A549 (cell line): ENCODE measurements around the gene TRIM65. TPM values are rescaled to one million over a fixed set of nuclear protein-coding genes. Genes with fewer than 3 reads are reported as not detected.
"Not testable (repeated sequence)": the region's sequence is repeated elsewhere in the genome, so short reads cannot be mapped to it uniquely, and the experiment has no call there.

Experiments used
- ATAC-seq, 2 experiments: fragments of 200-7000 bp in 1 of 2; fragments of >200 bp in 1 of 2; cut with Nextera tagmentation in 1 of 2; cut with Tn5 transposase in 1 of 2; 3 replicates each; pipeline versions ENCODE4 v1.8.0 to v1.9.1; 2018 to 2020; ENCODE audit warnings: mild to moderate bottlenecking in 1 of 2, moderate library complexity in 1 of 2
- CTCF ChIA-PET: fragments of 300-600 bp; sonication (Branson Sonifier 250); formaldehyde crosslinking; extraction: SDS; loops from one replicate; lab custom pipeline; 2021; ENCODE audit warnings: antibody characterized with exemption, inconsistent platforms; lab: Yijun Ruan, JAX
- POLR2A ChIA-PET: fragments of 350-600 bp; formaldehyde crosslinking; extraction: SDS; loops from one replicate; lab custom pipeline; 2021; ENCODE audit warnings: antibody characterized with exemption, inconsistent platforms; lab: Yijun Ruan, JAX
- DNase-seq, 2 experiments: peaks; one replicate each; pipeline versions ENCODE4 v3.0.0 to v3.0.0-alpha.2; 2011 to 2016; ENCODE audit warnings: low read depth in 1 of 2, low spot score in 1 of 2
- FAIRE-seq: peaks from 2 replicates; lab custom pipeline; 2011; peaks lifted over from hg19 to GRCh38; lab: Jason Lieb, UNC
- H3K27ac ChIP-seq, 2 experiments: fragments of >200 bp; sonication (Bioruptor Twin); formaldehyde crosslinking; 3 replicates each; pipeline ENCODE4 v1.5.1; 2016 to 2017
- H3K4me1 ChIP-seq: fragments of >200 bp; sonication (Bioruptor Twin); formaldehyde crosslinking; 3 replicates; pipeline ENCODE4 v1.6.1; 2016
- H3K4me2 ChIP-seq: fragments of >200 bp; sonication (Bioruptor Twin); formaldehyde crosslinking; 3 replicates; pipeline ENCODE4 v1.6.1; 2016
- H3K4me3 ChIP-seq: fragments of >200 bp; sonication (Bioruptor Twin); formaldehyde crosslinking; 3 replicates; pipeline ENCODE4 v1.5.1; 2016
- H3K9me3 ChIP-seq: fragments of >200 bp; sonication (Bioruptor Twin); formaldehyde crosslinking; 3 replicates; pipeline ENCODE4 v1.6.1; 2016
- ESRRA ChIP-seq: fragments of 150-350 bp; IDR thresholded peaks from 2 replicates; pipeline ENCODE4 v1.6.1; 2014; ENCODE audit warnings: mild to moderate bottlenecking, low read length, borderline replicate concordance
- FOSL2 ChIP-seq, 2 experiments: fragments of 450-650 bp in 1 of 2; fragments of >200 bp in 1 of 2; sonication (Bioruptor Twin) in 1 of 2; formaldehyde crosslinking; IDR thresholded peaks; 2 replicates each; pipeline versions ENCODE4 v1.5.0 to v1.6.1; 2016 to 2020; ENCODE audit warnings: mild to moderate bottlenecking in 1 of 2, moderate library complexity in 1 of 2
- MAX ChIP-seq: IDR thresholded peaks from 2 replicates; pipeline ENCODE4 v1.6.1; 2012
- MAZ ChIP-seq: fragments of 150-350 bp; IDR thresholded peaks from 2 replicates; pipeline ENCODE4 v1.6.1; 2014; ENCODE audit warnings: antibody characterized with exemption, low read depth, low read length, borderline replicate concordance
- PBX3 ChIP-seq: IDR thresholded peaks from 2 replicates; pipeline ENCODE4 v1.6.1; 2012
- POLR2A ChIP-seq: IDR thresholded peaks from 2 replicates; pipeline ENCODE4 v1.6.1; 2012; ENCODE audit warnings: mild to moderate bottlenecking, low read length
- POLR2AphosphoS2 ChIP-seq: conservative IDR thresholded peaks from 2 replicates; pipeline ENCODE4 v1.6.1; 2012; ENCODE audit warnings: low read length, improper control_type of control experiment, inconsistent platforms
- ZC3H11A ChIP-seq: fragments of 450-650 bp; IDR thresholded peaks from 2 replicates; pipeline ENCODE4 v1.6.1; 2014; ENCODE audit warnings: antibody characterized with exemption, mild to moderate bottlenecking
- WGBS: methylation state at CpG from one replicate; pipeline ENCODE4 v1.1.6; 2017; ENCODE audit errors: missing lambda C conversion rate; 5-methylcytosine and 5-hydroxymethylcytosine counted together
- polyA plus RNA-seq, 4 experiments: library from polyadenylated mRNA; depleted of rRNA in 3 of 4; stranded (reverse); fragments of >200 nt; fragmentation: RNase III in 1 of 4; extraction: RNeasy Plus Mini Kit Qiagen cat#74134 plus additional on column Dnase treatment in 1 of 4; gene quantifications; 2 replicates in 3 of 4; 3 replicates in 1 of 4; pipeline ENCODE4 v1.2.3, GENCODE V29; 2011 to 2017
- TF ChIP-seq, protein P1 (sequence below): fragments of >200 bp; sonication (Bioruptor Twin); formaldehyde crosslinking; IDR thresholded peaks from 3 replicates; pipeline ENCODE4 v1.5.1; 2016

Gene TRIM65
- polyA plus RNA-seq, 2 of the 4 experiments (the other 2 are of a cell fraction), result 13.5 to 30.2 TPM

GRCh38 chr17:75874323-75875181 lies 22.2 kb downstream of the TRIM65 start:
- peak overlapping the region; percentile 92 to 94; a peak in 5 of 6 replicates for H3K27ac ChIP-seq
- 94% methylated on average over 38 of the region's 38 CpGs for WGBS
- ChIA-PET CTCF (interaction anchor here (0.6 to 22.8 kb wide), 14 partner anchors 7 to 421 kb away, joined by 3 to 513 read pairs (median 4); partner anchors contain the start of genes GALK1, MRPL38, TRIM65 and WBP2), POLR2A (interaction anchor here (2.3 to 4.5 kb wide), 2 partner anchors 19 to 95 kb away, joined by 11 to 27 read pairs; partner anchors contain the start of gene WBP2)
- H3K9me3 ChIP-seq, result no peaks in the 10 kb centered on the region
- FAIRE-seq (no peak), DNase-seq (no peak), ATAC-seq (no peak)
- no peak for TF ChIP-seq FOSL2 (IDR thresholded peaks at IDR 0.05)
- no peak for TF ChIP-seq FOSL2 (CRISPR knock-in tag; IDR thresholded peaks at IDR 0.05)
- TF ChIP-seq POLR2A, result 0 out of 2 replicates have a peak, but pooled peaks have one; percentile 6
- peaks cover 51% of the 10 kb centered on the region for H3K4me1 ChIP-seq
- no peak overlapping the region for H3K4me3 ChIP-seq
- no peak overlapping the region for H3K4me2 ChIP-seq

DNA sequence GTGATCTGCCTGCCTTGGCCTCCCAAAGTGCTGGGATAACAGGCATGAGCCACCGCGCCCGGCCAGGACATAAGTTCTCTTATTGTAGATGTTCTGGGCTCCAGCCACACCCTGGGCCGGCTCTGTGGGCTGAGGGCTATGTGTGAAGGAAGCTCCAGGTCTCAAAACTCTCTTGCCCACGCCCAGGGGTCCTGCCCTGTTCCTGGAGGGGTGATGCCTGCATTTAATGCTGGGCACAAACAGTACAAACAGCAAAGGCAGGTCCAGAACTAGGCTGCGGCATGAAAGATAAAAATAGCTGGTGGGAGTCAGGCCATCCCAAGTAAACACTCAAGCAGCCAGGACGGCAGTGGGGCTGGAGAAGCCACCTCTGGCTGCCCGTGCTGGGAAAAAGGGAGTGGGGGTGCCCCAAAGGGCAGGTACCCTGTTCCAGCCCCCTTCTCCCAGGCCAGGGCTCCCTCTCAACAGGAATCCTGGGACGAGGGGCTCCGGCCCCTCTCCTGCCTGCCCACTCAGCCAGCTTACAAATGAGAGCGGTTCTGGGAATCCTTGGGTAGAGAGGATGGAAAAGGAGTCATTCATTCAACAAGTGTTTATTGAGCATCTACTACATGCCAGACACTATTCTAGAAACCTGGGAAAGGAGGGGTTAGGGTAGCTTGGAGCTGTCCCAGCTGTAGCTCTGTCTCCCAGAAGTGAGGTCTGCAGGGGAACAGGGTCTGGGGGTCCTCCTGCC lies 23.0 kb downstream of the TRIM65 start:
- Histone ChIP-seq H3K27ac (peak overlapping the region; percentile 68 to 85; a peak in 5 of 6 replicates), H3K4me1 (peaks cover 53% of the 10 kb centered on the region), H3K4me2 (no peak overlapping the region), H3K4me3 (no peak overlapping the region), H3K9me3 (no peaks in the 10 kb centered on the region)
- FAIRE-seq, result no peak
- DNase-seq, result no peak
- no peak for TF ChIP-seq MAZ
- no peak for TF ChIP-seq ZC3H11A
- no peak for TF ChIP-seq PBX3
- no peak for TF ChIP-seq ESRRA
- TF ChIP-seq, protein P1, sequence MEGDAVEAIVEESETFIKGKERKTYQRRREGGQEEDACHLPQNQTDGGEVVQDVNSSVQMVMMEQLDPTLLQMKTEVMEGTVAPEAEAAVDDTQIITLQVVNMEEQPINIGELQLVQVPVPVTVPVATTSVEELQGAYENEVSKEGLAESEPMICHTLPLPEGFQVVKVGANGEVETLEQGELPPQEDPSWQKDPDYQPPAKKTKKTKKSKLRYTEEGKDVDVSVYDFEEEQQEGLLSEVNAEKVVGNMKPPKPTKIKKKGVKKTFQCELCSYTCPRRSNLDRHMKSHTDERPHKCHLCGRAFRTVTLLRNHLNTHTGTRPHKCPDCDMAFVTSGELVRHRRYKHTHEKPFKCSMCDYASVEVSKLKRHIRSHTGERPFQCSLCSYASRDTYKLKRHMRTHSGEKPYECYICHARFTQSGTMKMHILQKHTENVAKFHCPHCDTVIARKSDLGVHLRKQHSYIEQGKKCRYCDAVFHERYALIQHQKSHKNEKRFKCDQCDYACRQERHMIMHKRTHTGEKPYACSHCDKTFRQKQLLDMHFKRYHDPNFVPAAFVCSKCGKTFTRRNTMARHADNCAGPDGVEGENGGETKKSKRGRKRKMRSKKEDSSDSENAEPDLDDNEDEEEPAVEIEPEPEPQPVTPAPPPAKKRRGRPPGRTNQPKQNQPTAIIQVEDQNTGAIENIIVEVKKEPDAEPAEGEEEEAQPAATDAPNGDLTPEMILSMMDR, result no peak
- no peak for TF ChIP-seq POLR2AphosphoS2
- ChIA-PET POLR2A (interaction anchor here (2.3 to 4.5 kb wide), 2 partner anchors 18 to 94 kb away, joined by 11 to 27 read pairs; partner anchors contain the start of gene WBP2), CTCF (interaction anchor here (0.6 to 22.8 kb wide), 13 partner anchors 16 to 422 kb away, joined by 3 to 513 read pairs (median 3); partner anchors contain the start of genes GALK1, ITGB4, MRPL38 and TRIM65)
- 66% methylated on average over 11 of the region's 11 CpGs for WGBS
- ATAC-seq, result no peak

DNA sequence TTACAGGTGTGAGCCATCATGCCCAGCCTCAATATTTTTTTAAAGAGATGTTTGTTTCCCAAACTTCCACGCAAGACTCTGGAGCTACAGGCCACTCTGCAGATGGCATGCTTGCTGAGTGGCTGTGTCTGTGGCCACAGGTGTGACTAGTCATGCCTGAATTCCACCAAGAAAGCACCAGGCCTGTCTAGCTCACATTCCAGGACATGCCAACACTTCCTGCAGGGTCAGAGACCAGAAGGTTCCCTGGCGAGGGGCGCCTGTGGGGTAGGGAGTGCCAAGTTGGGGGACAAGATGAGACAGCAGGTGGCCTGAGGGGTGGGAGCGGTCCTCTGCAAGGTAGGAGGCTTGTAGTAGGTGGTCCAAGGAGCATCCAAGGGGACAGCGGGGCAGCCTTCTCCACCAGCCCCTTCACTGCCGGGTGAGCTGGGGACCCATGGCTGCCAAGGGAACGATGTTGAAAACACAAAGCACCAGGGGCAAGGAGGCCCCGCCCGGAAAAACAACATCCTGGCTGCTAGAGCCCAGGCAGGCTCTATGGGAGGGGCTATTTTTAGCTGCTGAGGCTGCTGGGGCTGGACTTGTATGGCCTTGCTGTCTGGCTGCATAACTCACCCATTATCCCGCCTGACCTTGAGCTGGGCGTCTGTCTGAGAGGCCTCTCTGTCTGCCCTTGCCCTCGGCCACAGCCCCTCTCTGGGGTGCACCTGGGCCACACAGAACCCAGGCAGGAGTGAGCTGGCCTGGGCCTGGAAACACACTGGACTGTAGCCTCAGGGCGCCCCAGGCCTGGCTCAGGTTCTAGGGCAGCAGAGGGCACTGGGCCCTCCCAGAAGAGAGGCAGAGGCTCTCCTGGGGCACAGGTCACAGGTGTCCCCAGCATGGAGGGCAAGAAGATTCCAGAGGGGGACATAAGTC lies 24.1 kb downstream of the TRIM65 start:
- CTCF ChIA-PET, result interaction anchor here (0.6 to 22.8 kb wide), 11 partner anchors 15 to 273 kb away, joined by 3 to 513 read pairs (median 3); partner anchors contain the start of genes ITGB4, MRPL38, SMIM5 and TRIM65
- Histone ChIP-seq H3K9me3 (no peaks in the 10 kb centered on the region), H3K4me2 (peak overlapping the region; percentile 57), H3K4me1 (peaks cover 56% of the 10 kb centered on the region), H3K27ac (peak overlapping the region; percentile 68 to 85), H3K4me3 (no peak overlapping the region)
- ATAC-seq, result peak; percentile 7 to 52; a peak in 4 of 6 replicates
- POLR2A ChIA-PET, result interaction anchor here (0.5 to 4.5 kb wide), 4 partner anchors 17 to 176 kb away, joined by 4 to 27 read pairs (median 8); partner anchors contain the start of gene WBP2
- TF ChIP-seq MAX (0 out of 2 replicates have a peak, but pooled peaks have one; percentile 27), MAZ (no peak)
- peak; percentile 82 to 87 for DNase-seq
- WGBS, result 29% methylated on average over 13 of the region's 13 CpGs
- FAIRE-seq, result no peak

GRCh38 chr17:75870228-75870627 lies 26.5 kb downstream of the TRIM65 start:
- not testable (repeated sequence) for ATAC-seq, H3K9me3 ChIP-seq, DNase-seq, FAIRE-seq, H3K4me3 ChIP-seq
- 90% methylated on average over 10 of the region's 10 CpGs for WGBS
- H3K27ac ChIP-seq, result peak overlapping the region; percentile 66 to 84; a peak in 4 of 6 replicates
- H3K4me2 ChIP-seq, result peak overlapping the region; percentile 56; the same call in 2 of the 3 replicates
- H3K4me1 ChIP-seq, result peaks cover 38% of the 10 kb centered on the region
- POLR2A ChIA-PET, result interaction anchor here (1.6 kb wide), 1 partner anchor 90 kb away, joined by 7 read pairs; a partner anchor contains a TSS
- CTCF ChIA-PET, result interaction anchor here (0.6 to 22.8 kb wide), 6 partner anchors 9 to 120 kb away, joined by 3 to 513 read pairs (median 21); partner anchors contain the start of genes MRPL38, TRIM47, TRIM65 and WBP2
